ENCODE measurements around the gene PHOX2A.

- no peak for TF ChIP-seq POLR2AphosphoS5 (IDR thresholded peaks at IDR 0.05; ENCODE audit: low read depth, low read length)
- no peak for TF ChIP-seq SIN3A (IDR thresholded peaks at IDR 0.05; ENCODE audit: borderline replicate concordance, insufficient read depth, low read length)
- no peak for TF ChIP-seq REST (IDR thresholded peaks at IDR 0.05; ENCODE audit: insufficient read depth in 1 of 2, low read depth in 2 of 2, low read length in 2 of 2)
Measured at GRCh38 chr11:72242141-72242540, 1.8 kb downstream of the PHOX2A start.
